ENCODE results near the gene P2RY12. TPM values are rescaled to one million over a fixed set of nuclear protein-coding genes. Genes with fewer than 3 reads are reported as not detected.

P2RY12 gene
- total RNA-seq, 2 donors from 2014 or later = 1.4 to 2.7 TPM

Other genes starting within 250 kb of the P2RY12 start
- gene GPR171, start 181.5 kb downstream of the P2RY12 start, total RNA-seq = 1 to 10 TPM in 1 of 2 donors, under 1 TPM in 1; 0.62 to 1.2 TPM
- 1 to 10 TPM; 1.5 to 4.5 TPM for gene P2RY14, start 106.2 kb downstream of the P2RY12 start, total RNA-seq
- not detected for gene GPR87, start 67.9 kb downstream of the P2RY12 start, total RNA-seq
- gene P2RY13, start 55.2 kb downstream of the P2RY12 start, total RNA-seq = 1 to 10 TPM; 1.0 to 2.5 TPM
- 10 to 100 TPM in 1 of 2 donors, 1 to 10 TPM in 1; 2.5 to 11.5 TPM for gene IGSF10, start 76.3 kb upstream of the P2RY12 start, total RNA-seq

All from left cardiac atrium (tissue), 2 donors.